HG03558 (cell line): ENCODE results near the gene F10.

Source experiments
- ATAC-seq: cut with Tn5 transposase; IDR thresholded peaks from one replicate; pipeline ENCODE4 v1.9.1; 2021; ENCODE audit warnings: moderate number of reproducible peaks; ENCODE audit not compliant: unreplicated experiment; ENCODE audit errors: extremely low read depth

Gene F10

DNA sequence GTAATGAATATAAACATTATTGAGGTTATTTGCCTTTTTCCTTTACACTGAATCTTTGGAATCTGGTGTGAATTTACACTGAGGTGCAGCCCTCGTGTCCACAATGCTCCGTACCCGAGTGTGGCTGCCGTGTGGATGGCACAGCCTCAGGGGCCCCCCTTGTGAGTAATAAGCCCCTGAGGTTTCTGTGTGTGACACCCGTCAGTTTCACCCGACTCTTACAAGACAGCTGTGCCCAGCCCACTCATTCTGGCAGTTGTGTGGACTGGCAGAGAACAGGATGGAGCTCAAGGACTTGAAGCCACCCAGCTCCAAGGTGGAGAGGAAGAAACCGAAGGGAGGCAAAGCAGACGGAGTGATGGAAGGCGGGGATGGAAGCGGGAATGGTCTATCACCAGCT, 43.7 kb downstream of the F10 start:
- ATAC-seq: no peak

DNA sequence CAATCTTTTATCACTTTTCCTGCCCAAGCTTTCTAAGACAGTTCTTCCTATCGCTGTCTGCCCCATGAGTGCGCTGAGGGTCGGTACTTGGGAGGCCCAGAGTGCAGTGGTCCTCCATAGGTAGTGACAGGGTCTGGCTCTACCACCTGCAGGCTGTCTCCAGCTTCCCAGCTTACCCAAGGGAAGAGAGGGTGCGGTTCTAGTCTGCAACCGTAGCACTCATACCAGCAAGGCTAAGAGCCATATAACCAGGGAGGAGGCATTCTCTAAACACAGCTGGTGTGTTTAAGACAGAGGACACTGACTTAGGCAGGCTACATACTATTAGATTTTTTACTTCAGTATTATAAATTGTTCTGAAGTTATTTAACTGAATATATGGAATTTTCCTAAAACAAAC, 44.1 kb downstream of the F10 start:
- no peak for ATAC-seq

DNA sequence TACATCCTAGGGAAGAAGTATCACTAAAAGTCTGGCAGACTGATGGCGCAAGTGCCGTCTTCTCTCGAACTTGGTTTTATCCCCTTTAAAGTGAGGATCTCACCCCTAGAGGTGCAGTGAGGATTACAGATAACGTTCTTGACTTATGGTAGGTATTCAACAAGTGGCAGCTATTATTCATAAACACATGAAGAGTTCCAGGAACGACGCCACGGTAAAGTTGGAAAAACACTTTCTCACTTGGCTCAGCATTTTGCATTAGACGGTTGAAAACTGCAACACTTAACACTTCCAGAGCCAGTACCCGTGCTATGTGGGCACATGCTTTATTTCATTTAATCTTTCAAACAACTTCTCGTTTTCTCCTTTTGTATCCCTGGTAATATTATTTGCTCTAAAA, 44.6 kb downstream of the F10 start:
- no peak for ATAC-seq

DNA sequence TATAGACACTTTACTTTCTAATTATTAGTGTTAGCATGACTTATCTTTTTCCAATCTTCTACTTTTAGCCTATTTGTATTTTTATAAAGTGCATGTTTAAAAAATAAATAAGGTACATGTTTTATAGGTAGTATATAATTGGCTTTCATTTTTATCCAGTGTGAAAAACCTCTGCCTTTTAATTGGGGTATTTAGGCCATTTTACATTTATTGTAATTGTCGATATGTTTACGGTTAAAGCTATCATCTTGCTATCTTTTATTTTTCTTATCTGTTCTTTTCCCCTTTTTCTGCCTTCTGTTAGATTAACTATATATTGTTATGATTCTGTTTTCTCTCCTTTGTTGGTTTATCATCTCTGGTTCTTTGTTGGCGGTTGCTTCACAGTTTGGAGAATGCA, 45.0 kb downstream of the F10 start:
- no peak for ATAC-seq

DNA sequence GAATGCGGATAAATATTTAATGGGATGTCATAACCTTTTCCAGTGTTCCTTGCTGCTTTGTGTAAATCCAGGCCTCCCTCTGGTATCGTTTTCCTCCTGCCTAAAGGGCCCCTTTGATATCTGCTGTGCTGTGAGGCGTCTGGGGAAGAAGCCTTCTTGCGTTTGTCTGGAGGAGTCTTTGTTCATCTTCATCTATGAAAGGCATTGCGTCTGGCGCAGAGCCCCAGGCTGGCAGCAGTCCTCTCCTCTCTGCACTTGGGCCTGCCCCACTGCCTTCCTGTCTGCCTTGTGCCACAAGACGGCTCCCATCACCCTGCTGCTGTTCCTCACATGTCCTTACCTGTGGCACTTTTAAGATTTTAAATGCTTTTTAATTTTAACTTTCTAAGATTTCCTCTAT, 45.6 kb downstream of the F10 start:
- ATAC-seq: no peak

DNA sequence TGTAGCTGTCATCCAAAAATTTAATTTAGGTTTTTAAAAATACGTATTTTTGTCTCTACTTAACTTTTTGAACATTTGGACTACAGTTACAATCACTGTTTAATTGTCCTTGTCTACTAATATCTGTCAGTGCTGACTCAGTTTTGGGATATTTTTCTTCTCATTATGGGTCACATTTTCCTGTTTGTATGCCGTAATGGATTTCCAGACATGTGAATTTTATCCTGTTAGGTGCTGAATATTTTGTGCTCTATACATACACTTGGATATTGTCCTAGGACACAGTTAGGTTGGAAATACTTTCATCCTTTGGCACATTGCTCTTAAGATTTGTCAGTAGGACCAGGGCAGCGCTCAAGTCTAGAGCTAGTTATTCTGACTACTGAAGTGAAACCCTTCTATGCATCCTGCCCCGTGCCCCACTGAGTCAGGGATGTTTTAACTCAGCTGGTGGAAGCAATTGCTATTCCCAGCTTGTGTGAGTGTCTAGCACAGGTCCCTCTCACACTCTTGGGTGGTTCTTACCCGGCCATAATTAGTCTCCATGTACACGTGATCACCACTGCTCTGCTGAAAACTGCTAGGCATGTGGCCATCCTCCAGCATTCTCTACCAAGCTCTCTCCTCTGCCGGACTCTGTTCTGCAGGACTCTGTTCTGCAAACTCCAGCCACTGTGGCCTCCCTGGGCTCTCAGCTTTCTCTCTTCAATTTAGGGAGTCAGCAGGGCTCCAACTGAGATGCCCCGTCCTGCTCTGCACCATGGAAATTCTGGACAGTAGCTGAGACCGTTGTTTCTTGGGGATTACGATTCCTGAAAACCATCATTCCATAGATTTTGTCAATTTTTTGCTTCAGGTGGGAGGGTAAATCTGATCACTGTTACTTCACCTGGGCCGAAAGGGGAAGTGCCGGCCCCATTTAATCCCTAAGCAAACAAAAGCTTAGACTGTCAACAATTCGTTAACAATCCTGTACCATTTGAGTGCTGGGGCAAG, 47.0 kb downstream of the F10 start:
- ATAC-seq: no peak

DNA sequence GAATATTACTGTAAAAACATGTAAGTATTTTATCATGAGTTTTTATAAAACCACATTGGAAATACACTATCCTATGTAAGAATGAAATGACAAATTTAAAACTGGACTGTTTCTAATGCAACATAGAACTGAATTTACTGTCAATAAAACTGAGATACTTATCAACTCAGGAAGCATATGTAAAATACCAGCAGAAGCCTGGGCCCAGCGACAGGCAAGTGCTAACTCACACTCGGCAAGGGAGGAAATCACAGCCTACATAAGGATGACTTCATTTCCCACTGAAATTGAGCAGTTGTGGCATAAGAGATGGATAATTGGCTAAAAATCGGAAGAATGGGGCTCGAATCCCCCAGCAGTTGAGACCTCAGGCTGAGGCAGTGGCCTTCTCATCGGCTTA, 47.9 kb downstream of the F10 start:
- ATAC-seq: no peak

DNA sequence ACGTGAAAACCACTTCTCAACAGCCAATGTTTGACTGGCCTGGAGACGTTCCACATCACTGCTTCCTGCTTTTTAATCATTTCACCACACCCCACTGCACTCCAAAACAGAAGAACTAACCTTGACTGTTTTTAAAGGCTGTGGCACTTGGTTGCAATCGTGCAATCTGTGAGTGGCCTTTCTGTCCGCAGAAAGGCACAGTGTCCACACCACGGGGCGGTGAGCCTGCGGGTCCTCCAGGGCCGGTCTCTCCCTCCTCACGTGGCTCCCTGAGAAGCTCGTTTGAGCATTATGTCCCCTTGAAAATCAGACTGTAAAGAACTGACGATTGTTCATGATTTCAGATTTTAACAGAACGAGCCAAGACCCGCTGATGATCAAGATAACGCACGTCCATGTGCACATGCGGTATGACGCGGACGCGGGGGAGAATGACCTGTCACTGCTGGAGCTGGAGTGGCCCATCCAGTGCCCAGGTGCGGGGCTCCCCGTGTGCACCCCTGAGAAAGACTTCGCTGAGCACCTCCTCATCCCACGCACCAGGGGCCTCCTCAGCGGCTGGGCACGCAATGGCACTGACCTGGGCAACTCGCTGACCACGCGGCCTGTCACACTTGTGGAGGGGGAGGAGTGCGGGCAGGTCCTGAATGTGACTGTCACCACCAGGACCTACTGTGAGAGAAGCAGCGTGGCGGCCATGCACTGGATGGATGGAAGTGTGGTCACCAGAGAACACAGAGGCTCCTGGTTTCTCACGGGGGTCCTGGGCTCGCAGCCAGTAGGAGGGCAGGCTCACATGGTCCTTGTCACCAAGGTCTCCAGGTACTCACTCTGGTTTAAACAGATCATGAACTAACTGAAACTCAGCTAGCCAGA, 48.9 kb downstream of the F10 start:
- ATAC-seq: no peak

DNA sequence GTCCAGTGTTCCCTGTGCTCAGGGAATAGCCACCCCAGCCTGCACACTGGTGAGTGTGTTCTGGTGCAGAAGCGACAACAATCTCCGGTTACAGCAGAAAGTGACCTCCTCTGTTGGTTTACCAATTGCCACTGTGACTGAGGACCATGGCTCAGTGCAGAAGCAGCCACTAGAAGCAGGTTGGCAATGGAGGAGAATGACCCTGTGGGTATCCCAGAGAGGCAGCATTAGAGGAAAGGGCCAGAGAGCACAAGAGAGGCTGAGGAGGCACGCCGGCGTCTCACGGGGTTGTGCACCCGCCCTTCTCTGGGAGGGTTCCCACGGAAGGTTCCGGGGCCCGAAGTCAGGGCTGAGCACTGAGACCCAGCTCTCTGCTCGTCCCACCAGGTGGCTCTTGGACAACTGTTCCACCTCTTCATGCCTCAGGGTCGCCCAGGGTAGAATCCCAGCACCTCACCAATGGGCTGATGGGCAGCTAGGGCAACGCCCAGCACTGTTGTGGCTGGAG, 49.9 kb downstream of the F10 start:
- no peak for ATAC-seq

DNA sequence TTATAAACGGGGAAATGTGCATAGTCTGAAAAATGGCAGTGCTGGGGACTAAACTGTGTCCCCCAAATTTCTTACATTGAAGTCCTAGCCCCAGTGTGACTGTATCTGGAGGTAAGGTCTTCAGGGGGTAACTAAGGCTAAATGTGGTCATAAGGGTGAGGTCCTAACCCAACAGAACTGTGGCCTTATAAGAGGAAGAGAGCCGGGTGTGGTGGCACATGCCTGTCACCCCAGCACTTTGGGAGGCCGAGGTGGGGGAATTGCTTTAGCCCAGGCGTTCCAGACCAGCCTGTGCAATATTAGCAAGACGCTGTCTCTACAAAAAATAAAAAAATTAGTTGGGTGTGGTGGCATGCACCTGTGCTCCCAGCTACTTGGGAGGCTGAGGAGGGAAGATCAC, 53.7 kb downstream of the F10 start:
- ATAC-seq: no peak

DNA sequence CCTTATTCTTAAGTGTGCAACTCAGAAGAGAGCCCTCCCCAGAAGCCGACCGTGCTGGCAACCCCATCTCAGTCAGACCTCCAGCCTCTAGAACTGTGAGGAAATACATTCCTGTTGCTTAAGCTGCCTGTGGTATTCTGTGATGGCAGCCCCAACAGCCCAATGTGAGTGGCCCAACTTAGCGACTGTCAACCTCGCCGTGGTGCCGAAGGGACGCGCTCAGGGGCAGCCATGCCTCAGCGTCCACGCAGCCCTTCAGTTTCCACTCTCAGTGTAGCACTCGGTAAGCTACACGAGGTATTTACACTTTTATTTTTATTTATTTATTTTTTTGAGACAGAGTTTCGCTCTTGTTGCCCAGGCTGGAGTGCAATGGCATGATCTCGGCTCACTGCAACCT, 54.2 kb downstream of the F10 start:
- ATAC-seq: no peak

DNA sequence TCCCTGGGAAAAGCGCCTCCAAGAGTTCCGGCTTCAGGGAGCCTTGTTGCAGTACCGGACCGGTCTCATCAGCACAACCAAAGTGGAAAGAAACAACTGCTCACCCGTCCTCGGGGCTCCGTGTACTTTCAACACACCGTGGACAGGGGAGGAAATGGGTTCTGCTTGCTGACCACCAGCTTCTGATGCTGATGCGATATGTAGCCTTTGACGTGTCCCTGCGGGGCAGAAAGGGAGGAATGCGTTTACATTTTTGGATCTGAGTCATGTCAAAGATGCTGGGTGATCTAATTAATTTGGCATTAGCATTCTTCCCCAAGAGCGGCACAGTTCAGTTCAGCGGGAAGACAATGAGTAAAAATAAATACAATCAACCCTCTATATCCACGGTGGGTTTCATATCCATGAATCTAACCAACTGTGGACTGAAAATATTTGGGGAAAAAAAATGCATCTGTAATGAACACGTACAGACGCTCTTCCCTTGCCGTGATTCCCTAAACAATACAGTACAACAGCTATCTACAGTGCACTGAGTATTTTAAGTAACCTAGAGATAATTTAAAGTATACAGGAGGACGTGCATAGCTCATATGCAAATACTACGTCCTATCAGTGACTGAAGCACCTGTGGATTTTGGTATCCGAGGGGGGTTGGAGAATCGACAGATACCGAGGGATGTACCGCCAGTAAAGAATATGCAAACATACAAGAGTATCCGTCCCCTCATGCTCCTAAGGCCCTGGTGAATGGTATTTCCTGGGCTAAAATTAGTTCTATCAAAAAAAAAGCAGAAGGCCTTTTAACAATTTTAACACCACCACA, 55.7 kb downstream of the F10 start:
- no peak for ATAC-seq

DNA sequence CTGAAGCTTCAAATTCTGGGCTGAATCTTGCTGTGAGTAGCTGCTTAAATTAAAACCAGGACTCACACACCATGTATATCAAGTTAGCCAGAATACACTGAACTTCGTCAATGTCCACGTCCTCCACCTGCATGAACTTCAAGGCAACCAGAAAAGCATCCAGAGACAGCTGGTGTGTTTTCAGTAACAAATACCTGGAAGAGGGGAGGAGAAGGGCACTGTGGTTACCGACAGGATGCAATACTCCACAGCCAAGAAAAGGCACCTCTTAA, 56.2 kb downstream of the F10 start:
- no peak for ATAC-seq

DNA sequence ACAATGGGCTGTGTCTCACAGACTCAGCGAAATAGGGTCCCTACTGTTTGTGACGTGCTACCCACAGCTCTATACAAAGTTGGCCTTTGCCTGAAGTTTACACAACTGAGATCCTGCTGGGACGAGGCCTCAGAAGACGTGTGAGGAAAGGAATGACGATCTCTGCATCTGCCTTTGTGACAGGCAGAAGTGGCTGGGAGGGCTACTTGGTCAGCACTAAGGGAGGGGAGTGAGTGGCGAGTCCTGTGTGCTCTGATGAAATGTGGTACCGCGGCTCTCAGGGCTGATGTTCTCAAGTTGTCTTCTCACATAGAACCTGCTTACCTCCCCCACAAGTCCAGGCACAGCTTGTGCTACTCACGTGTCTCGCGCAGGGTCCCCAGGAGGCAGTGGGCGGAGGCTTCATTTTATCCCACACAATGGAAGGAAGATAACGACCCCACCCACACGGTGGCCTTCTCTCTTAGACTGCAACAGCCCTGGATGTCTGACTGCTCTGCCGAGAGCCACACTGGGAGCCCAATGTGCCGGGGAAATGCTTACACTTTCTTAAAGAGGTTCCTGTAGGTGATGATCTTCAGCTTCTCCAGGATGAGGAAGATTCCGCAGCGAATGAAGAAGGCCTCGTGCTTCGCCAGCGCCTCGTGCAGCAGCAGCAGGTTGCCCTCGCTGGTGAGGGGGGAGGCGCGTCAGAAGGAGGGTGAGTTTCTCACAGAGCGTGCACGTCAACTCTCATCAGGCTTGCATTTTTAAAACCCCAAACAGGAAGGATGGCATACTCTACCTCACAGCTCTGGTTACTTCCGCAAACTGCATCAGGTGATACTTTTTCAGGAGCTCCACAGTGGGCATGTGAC, 57.0 kb downstream of the F10 start:
- ATAC-seq: no peak

DNA sequence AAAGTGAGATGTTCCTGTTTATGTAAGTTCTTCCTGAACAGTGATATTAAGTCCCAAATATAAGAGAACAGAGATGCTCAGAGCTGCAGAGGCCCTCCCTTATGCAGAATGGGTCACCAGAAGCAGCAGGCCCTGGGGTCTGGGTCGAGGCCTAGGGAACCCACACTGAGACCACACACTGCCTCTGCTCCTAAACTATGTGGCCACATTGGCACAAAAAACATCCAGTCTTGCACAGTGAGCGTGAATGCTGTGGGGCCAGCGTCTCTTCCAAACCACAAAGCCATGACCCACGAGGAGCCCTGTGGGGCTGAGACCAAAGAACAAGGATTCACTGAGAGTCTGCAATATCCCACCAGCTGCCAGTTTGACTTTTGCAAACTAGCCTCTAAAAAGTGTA, 59.4 kb downstream of the F10 start:
- ATAC-seq: no peak

DNA sequence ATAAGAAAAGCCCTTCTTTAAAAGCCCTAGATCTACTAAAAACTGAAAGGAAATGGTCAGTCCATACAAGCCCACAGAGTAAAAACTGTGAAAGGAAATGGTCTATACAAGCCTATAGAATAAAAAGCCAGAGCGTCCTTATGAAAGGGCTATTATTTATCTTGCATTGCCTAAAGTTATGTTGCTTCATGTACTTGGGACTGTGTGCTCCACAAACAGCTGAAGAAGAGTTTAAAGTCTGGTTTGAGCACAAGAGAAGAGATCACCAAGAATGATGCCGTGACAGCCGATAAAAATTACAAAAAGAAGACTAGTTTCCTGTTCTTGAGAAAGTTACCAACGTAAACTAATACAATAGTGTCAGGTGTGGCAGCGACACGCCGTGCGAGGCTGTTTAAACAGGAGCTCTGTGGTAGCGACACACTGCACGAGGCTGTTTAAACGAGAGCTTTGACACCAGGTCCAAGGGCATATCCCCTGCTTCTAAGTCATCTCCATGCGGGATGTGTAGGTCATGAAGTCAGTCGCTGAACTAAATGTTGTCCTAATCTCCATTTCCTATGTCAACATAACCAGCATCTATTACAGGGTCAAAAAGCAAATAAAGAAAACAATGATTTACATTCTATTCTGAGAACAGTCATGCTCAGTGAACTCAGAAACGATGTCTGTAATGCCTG, 61.0 kb downstream of the F10 start:
- no peak for ATAC-seq

DNA sequence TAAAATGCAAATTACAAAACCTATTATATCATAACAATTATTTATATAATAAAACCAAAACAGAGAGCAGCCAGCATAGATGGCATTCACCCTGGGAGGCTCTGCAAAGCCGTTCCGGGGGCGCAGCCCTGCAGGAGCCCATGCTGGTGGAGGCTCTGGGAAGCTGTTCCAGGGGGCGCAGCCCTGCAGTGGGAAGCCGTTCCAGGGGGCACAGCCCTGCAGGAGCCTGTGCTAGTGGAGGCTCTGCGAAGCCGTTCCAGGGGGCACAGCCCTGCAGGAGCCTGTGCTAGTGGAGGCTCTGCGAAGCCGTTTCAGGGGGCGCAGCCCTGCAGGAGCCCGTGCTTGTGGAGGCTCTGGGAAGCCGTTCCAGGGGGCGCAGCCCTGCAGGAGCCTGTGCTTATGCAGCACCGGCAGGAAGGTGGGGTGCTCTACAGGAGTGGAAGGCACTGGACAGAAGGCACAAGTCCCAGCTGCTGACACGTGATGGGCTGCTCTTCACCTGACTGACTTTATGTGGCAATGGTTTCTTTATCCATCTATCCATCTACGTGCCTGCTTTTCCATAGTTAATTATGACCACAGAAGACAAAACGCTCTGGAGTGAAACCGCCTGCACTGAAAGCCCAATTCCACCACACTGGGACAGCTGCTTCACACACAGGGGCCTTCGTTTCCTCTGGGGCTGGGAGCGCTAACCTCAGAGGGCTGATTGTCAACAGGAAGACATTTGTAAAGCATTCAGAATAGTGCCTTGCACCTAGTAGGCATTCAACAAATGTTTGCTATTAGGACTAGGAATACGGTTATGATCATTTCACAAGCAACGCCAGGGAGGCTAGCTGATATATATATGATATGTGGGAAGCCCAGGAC, 62.2 kb downstream of the F10 start:
- ATAC-seq: no peak
